GM06990 (cell line): ENCODE results near the gene SLC7A8.

Source experiments
- DNase-seq: peaks from one replicate; pipeline ENCODE4 v3.0.0-alpha.2; 2011; ENCODE audit not compliant: insufficient read length; ENCODE audit errors: extremely low read depth
- H3K27me3 ChIP-seq: replicated peaks from 2 replicates; pipeline ENCODE4 v1.6.0; 2011; ENCODE audit warnings: low read length; ENCODE audit not compliant: control insufficient read depth, insufficient read depth
- H3K36me3 ChIP-seq: 2 replicates; pipeline ENCODE4 v1.5.1; 2011; ENCODE audit warnings: low read length; ENCODE audit not compliant: control insufficient read depth, insufficient read depth
- H3K4me3 ChIP-seq: replicated peaks from 2 replicates; pipeline ENCODE4 v1.5.1; 2011; ENCODE audit warnings: low read depth, mild to moderate bottlenecking, control low read depth, low read length
- CTCF ChIP-seq: IDR thresholded peaks from 2 replicates; pipeline ENCODE4 v1.5.1; 2011; ENCODE audit warnings: low read length, control low read depth, mild to moderate bottlenecking, inconsistent platforms; ENCODE audit not compliant: insufficient read depth, poor library complexity, severe bottlenecking

The SLC7A8 gene

GRCh38 chr14:23169622-23170021, 13.8 kb downstream of the SLC7A8 start:
- H3K27me3 ChIP-seq = no peaks in the 10 kb centered on the region; the same call in 1 of the 2 replicates
- no peaks in the 10 kb centered on the region for H3K36me3 ChIP-seq
- no peak for TF ChIP-seq CTCF
- no peak for DNase-seq
- no peak overlapping the region for H3K4me3 ChIP-seq

GRCh38 chr14:23168246-23168645, 15.2 kb downstream of the SLC7A8 start:
- Histone ChIP-seq H3K36me3 (no peaks in the 10 kb centered on the region), H3K4me3 (no peak overlapping the region), H3K27me3 (peaks cover 2% of the 10 kb centered on the region; the same call in 1 of the 2 replicates)
- TF ChIP-seq CTCF = no peak
- no peak for DNase-seq

- peaks cover 2% of the 10 kb centered on the region; the same call in 1 of the 2 replicates for H3K27me3 ChIP-seq
- no peaks in the 10 kb centered on the region for H3K36me3 ChIP-seq
- no peak overlapping the region for H3K4me3 ChIP-seq
- TF ChIP-seq CTCF = no peak
- DNase-seq = no peak
Observed at GRCh38 chr14:23167116-23167847, 16.2 kb downstream of the SLC7A8 start.

- no peak for DNase-seq
- TF ChIP-seq CTCF = no peak
- Histone ChIP-seq H3K4me3 (no peak overlapping the region), H3K27me3 (peaks cover 2% of the 10 kb centered on the region; the same call in 1 of the 2 replicates), H3K36me3 (no peaks in the 10 kb centered on the region)
Observed at GRCh38 chr14:23164949-23165348, 18.5 kb downstream of the SLC7A8 start.

GRCh38 chr14:23164250-23164649, 19.2 kb downstream of the SLC7A8 start:
- no peak for DNase-seq
- Histone ChIP-seq H3K4me3 (no peak overlapping the region), H3K36me3 (no peaks in the 10 kb centered on the region), H3K27me3 (peaks cover 2% of the 10 kb centered on the region; the same call in 1 of the 2 replicates)
- TF ChIP-seq CTCF = no peak

GRCh38 chr14:23163830-23164229, 19.6 kb downstream of the SLC7A8 start:
- no peak overlapping the region for H3K4me3 ChIP-seq
- no peaks in the 10 kb centered on the region for H3K36me3 ChIP-seq
- H3K27me3 ChIP-seq = peaks cover 2% of the 10 kb centered on the region; the same call in 1 of the 2 replicates
- TF ChIP-seq CTCF = no peak
- no peak for DNase-seq
